GM18907 (cell line): Measurements from ENCODE around the gene TRIO.

ENCODE experiments used
- ATAC-seq: cut with Tn5 transposase; IDR thresholded peaks from one replicate; pipeline ENCODE4 v1.9.1; 2021; ENCODE audit warnings: mild to moderate bottlenecking, moderate library complexity; ENCODE audit not compliant: unreplicated experiment

The TRIO gene

GRCh38 chr5:14219800-14220512, 76.8 kb downstream of the TRIO start:
- ATAC-seq, result no peak

- no peak for ATAC-seq
Observed at GRCh38 chr5:14220642-14221041, 77.5 kb downstream of the TRIO start.

- no peak for ATAC-seq
Observed at GRCh38 chr5:14221732-14222131, 78.6 kb downstream of the TRIO start.

- ATAC-seq, result no peak
Observed at GRCh38 chr5:14222206-14222605, 79.1 kb downstream of the TRIO start.

GRCh38 chr5:14223372-14223771, 80.2 kb downstream of the TRIO start:
- ATAC-seq, result no peak

DNA sequence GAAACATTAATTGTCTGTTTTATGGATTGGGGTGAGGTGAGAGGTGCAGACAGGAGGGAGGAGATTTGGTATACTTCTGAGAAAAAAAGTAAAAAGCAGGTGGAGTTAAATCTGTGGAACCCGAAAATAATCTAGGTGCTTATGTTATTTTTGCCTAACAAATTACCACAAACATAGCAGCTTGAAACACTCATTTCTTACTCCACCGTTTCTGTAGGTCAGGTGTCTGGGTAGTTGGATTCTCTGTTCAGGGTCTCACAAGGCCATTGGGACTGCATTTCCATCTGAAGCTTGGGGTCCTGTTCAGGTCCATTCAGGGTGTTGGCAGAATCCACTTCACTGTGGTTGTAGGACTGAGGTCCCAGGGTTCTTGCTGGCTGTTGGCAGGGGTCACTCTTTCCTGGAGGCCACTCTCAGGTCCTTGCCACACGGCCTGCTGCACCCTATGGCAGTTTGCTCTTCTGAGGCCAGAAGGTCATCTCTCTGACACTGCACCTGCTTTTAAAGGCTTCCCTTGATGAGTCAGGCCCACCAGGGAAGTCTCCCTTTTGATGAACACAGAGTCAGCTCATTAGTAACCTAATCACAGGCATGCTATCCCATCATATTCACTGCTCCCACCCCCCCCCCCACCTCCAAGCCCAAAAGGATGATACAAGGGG, 82.2 kb downstream of the TRIO start:
- no peak for ATAC-seq

DNA sequence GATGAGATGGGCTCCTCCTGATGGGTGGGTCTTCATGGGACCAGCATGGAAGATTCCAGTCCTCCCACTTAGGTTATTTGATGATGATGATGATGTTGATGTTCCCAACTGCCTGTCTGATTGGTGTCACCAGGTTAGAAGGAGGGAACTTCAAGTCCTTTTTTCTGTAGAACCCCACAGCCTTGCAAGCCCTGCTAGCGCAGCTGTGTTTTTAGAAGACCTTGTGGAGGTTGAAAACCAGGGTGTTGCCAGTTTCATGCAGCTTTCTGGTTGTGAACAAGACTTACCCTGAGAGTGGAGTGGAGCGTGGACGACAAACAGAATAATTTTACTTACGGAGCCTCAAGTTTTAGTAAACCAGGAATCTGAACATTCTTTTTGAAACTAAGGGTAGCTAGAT, 83.0 kb downstream of the TRIO start:
- no peak for ATAC-seq

DNA sequence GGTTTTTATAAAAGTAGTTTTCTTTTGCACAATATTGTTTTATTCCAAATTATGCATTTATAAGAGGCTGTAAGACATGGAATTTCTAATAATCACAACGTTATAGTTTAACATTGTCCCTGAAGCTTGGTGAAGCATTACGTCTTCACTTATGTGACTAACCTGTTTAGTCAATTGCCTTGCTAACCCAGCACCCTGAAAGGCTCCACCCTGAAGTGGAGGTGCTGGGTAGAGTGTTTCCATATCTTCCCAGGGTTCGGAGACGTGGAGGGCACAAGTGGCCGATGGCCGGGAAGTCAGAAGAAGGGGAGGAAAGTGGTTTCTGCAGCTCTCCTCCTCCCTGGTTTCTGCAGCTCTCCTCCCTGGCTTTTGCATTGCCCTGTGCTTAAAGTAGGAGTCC, 83.4 kb downstream of the TRIO start:
- ATAC-seq, result no peak

DNA sequence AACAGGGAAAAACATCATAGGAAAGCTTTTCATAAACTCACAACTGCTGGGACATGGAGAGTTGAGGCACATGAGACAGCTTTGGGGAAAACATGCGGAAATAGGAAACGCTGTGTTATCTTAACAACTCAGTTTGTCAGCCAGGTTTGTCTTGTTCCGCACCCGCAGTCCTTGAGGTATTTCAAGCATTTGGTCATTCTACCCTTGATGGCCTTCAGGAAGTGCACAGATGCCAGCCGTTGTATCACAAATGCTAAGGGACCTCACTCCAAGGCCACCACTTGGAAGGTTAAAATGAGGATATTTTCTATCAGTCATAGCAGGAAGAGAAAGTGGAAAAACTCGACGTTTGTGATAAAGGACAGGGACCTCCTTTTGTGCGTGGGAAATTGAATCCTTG, 83.8 kb downstream of the TRIO start:
- ATAC-seq, result no peak

- ATAC-seq, result no peak
Observed at GRCh38 chr5:14227513-14227912, 84.4 kb downstream of the TRIO start.

GRCh38 chr5:14228219-14228618, 85.1 kb downstream of the TRIO start:
- no peak for ATAC-seq

DNA sequence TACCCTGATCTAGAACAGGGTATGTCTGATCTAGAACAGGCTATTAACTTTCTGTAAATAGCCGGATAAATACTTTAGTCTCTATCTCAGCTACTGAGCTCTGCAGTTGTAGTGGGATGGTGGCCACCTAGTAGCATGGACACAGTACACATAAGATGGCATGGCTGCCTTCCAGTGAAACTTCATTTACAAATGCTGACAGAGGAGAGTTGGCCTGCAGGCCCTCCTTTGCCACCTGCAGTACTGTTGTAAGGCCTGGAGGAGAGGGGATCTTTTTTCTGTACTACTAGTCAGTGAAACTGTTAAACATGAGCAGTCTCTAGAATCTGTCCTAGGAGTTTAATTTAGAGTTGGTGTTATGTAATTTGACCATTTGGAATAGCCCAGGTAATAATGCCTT, 86.0 kb downstream of the TRIO start:
- ATAC-seq, result no peak

- no peak for ATAC-seq
Observed at GRCh38 chr5:14229734-14230133, 86.6 kb downstream of the TRIO start.

DNA sequence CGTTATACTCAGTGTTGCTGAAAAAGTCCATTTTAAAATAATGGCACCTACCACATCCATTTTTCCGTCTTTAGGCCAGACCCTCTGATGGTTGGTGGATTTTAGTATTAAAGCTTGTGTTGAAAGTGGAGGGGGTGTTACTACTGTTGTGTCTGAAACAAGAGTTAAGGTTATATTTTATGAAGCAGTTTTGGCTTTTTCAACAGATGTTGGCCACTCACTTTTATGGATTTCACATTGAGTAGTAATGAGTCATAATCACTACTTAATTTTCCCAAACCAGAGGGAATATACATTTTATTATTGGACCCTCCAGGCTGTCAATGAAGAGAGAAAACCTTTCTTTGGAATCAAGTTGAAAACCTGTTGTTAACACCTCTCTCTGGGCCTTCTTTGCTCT, 88.0 kb downstream of the TRIO start:
- ATAC-seq, result no peak

- ATAC-seq, result no peak
Observed at GRCh38 chr5:14231890-14232289, 88.7 kb downstream of the TRIO start.

GRCh38 chr5:14234204-14234603, 91.1 kb downstream of the TRIO start:
- ATAC-seq, result no peak

GRCh38 chr5:14235872-14236271, 92.7 kb downstream of the TRIO start:
- ATAC-seq, result no peak

DNA sequence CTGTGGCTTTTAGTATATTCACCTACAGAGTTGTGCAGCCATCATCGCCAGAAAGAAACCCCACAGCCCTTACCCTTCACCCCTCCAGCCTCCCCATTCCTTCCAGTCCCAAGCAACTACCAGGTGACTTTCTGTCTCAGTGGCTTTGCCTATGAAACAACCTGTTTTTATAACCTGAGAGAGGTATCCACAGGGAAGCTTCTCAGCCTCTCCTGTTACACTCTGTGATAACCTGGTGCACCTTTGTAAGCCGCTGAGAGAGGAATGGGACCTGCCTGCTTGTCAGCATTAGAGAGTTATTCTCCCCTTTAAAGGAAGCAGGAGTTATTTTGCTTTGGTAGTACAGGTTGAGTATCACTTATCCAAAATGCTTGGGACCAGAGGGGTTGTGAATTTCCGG, 93.6 kb downstream of the TRIO start:
- no peak for ATAC-seq

DNA sequence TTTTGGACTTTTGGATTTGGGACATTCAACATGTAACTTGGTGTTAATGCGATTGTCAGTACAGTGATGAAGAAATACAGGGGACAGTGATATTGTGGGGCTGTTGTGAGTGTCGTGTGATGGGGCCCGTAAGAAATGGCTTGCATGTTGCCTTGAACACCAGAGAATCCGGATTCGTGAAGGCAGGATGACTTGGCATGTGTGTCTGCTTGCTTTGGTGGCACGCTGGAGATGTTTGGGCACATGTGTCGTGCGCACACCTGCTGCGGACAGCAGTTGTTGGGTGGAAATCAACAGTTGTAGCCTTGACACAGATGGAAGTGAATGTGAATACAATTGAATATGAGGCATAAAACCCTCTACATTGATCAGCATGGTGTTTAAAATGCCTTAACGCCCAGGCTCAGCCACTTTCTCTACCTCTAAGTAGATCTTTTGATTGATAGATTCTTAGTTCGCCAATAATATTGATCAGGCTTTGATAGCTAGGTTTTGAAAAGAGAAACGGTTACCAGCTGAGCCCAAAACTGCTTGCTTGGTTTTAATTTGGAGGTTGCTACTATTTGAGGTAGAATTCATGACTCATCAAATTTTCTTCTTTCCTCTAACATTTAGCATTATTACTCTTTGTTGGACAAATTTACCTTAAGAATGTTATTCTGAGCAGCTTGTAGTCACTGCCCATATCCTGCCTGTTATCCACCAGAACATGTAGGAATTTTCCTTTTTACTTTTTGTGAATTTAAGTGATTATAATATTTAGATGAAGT, 94.4 kb downstream of the TRIO start:
- ATAC-seq, result no peak

- ATAC-seq, result no peak
Observed at GRCh38 chr5:14238272-14238671, 95.1 kb downstream of the TRIO start.

DNA sequence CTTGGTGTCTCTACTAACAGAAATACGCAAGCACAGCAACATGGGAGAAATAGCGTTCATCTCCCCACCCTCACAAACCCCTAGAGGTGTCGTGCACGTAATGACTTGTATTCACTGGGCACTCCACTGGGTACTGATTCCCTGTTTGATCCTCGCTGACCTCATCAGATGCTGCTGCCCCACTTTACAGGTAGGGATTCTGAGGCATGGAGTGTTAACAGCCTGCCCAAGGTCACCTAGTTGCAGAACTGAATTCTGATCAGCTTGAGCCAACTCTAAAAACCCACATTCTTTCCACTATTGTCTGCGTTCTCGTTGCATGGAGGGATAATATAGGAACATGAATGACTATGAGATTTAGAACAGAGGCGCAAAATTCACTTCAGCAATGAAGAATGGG, 96.3 kb downstream of the TRIO start:
- ATAC-seq, result no peak

DNA sequence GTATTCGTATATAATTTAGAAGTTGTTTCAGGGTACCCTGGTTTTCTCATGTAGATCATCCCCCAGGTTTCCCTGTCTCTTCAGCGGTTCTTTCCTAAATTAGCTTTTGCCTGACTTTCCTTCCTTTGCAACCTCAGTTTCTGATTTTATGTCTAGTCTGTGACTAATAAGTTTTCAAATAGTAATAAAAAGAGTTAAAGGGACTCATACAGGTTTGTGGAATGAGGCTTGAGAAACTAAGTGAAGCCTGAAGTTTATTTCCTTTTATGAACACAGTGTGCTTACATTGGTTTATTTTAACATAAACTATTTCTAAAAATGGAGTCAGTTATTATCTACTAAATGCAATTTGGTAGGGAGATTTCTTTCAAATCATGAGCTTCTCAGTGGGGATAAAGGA, 96.8 kb downstream of the TRIO start:
- ATAC-seq, result no peak
